Aorta (tissue), 5 donors: ENCODE measurements around the gene MGMT. TPM values are rescaled to one million over a fixed set of nuclear protein-coding genes. Genes with fewer than 3 reads are reported as not detected.
A peak's percentile ranks its signal among the peaks of the same experiment; 100 is the strongest.

Experiments
- ATAC-seq: fragments of 200-7000 bp; cut with Tn5 transposase; one replicate; pipeline ENCODE4 v1.9.1; 2022; ENCODE audit warnings: moderate library complexity; ENCODE audit not compliant: low FRiP score
- DNase-seq, 2 donors: peaks; one replicate each; pipeline ENCODE4 v3.0.0-alpha.2; 2020
- H3K27ac ChIP-seq, 2 donors: one replicate each; pipeline ENCODE4 v1.5.1; 2013; ENCODE audit warnings: low read length in 2 of 2, mild to moderate bottlenecking in 2 of 2, moderate library complexity in 2 of 2, control low read depth in 1 of 2, inconsistent platforms in 1 of 2, low read depth in 1 of 2
- H3K27me3 ChIP-seq, 2 donors: one replicate each; pipeline ENCODE4 v1.6.1; 2013; ENCODE audit warnings: control low read depth in 1 of 2, low read length in 1 of 2, mild to moderate bottlenecking in 1 of 2, moderate library complexity in 1 of 2; ENCODE audit not compliant: insufficient read depth in 2 of 2, control insufficient read depth in 1 of 2
- H3K36me3 ChIP-seq, 2 donors: one replicate each; pipeline ENCODE4 v1.6.1; 2013; ENCODE audit warnings: control low read depth in 1 of 2, low read length in 1 of 2, mild to moderate bottlenecking in 1 of 2; ENCODE audit not compliant: insufficient read depth in 2 of 2, control insufficient read depth in 1 of 2
- H3K4me1 ChIP-seq, 2 donors: one replicate each; pipeline ENCODE4 v1.6.1; 2013; ENCODE audit warnings: low read length in 2 of 2, control low read depth in 1 of 2, mild to moderate bottlenecking in 1 of 2, moderate library complexity in 1 of 2; ENCODE audit not compliant: insufficient read depth in 2 of 2, control insufficient read depth in 1 of 2
- H3K4me3 ChIP-seq, 2 donors: one replicate each; pipeline ENCODE4 v1.5.1; 2013; ENCODE audit warnings: low read length in 2 of 2, control low read depth in 1 of 2, mild to moderate bottlenecking in 1 of 2
- H3K9me3 ChIP-seq: one replicate; pipeline ENCODE4 v1.6.1; 2013; ENCODE audit warnings: mild to moderate bottlenecking, low read length; ENCODE audit not compliant: control insufficient read depth
- whole genome bisulfite sequencing, 2 donors: extraction: QIAGEN DNeasy Blood & Tissue Kit; methylation state at CpG; one replicate each; pipeline ENCODE4 v1.1.7; 2013; 5-methylcytosine and 5-hydroxymethylcytosine counted together
- intact Hi-C, 2 donors: fragments of 100-400 bp; cut with DNase I; formaldehyde crosslinking; loops; one replicate each; pipeline versions ENCODE4 v1.14.2 to v1.15.0; 2022
- polyA plus RNA-seq, 2 donors: library from polyadenylated mRNA; stranded (reverse); fragments of 200-250 nt; gene quantifications; one replicate each; pipeline ENCODE4 v1.2.3, GENCODE V29; 2013
- total RNA-seq, 2 donors: library from RNA; stranded (reverse); fragmentation: NEBNext Ultra II Directional; extraction: Animal tissue kit (Norgen Biotek cat#: 25700); gene quantifications; one replicate each; pipeline ENCODE4 v1.2.1, GENCODE V29; 2021
- donor health status: healthy with polysubstance abuse.
- donor health status: Bipolar disorder and iron deficiency.
- donor health status: DM: no; HTN: no; CAD: no.
- donor health status: DM: no; HTN: no; CAD: no.
- donor health status: DM: yes; HTN: yes; CAD: no.

The MGMT gene
- total and polyA plus RNA-seq, 4 donors: 8.8 to 30.0 (median 14.1) TPM

- intact Hi-C loops: no loop called here
- DNase-seq (no peak), ATAC-seq (no peak)
- H3K27me3 ChIP-seq: no peaks in the 10 kb centered on the region
- no peak overlapping the region for H3K27ac ChIP-seq
- no peaks in the 10 kb centered on the region for H3K36me3 ChIP-seq
- H3K4me1 ChIP-seq: no peaks in the 10 kb centered on the region
- no peak overlapping the region for H3K4me3 ChIP-seq
- H3K9me3 ChIP-seq: peaks cover 1% of the 10 kb centered on the region
- 91 to 93% methylated on average over 12 of the region's 12 CpGs for WGBS, 2 donors
Observed at GRCh38 chr10:129716211-129716681, 249.2 kb downstream of the MGMT start.

- Histone ChIP-seq H3K9me3 (peaks cover 1% of the 10 kb centered on the region), H3K27ac (no peak overlapping the region), H3K4me3 (no peak overlapping the region), H3K27me3 (no peaks in the 10 kb centered on the region), H3K36me3 (no peaks in the 10 kb centered on the region), H3K4me1 (no peaks in the 10 kb centered on the region)
- DNase-seq: no peak
- 97 to 99% methylated on average over 9 of the region's 9 CpGs for WGBS, 2 donors
- intact Hi-C loops: no loop called here
- no peak for ATAC-seq
Observed at GRCh38 chr10:129716881-129717280, 249.8 kb downstream of the MGMT start.

GRCh38 chr10:129717816-129718547, 250.9 kb downstream of the MGMT start:
- no peak for DNase-seq
- no peak for ATAC-seq
- Histone ChIP-seq H3K27me3 (no peaks in the 10 kb centered on the region), H3K9me3 (peaks cover 1% of the 10 kb centered on the region), H3K36me3 (no peaks in the 10 kb centered on the region), H3K4me1 (no peaks in the 10 kb centered on the region), H3K4me3 (no peak overlapping the region), H3K27ac (no peak overlapping the region)
- intact Hi-C loops: no loop called here
- 94% methylated on average over 14 of the region's 14 CpGs for WGBS, 2 donors

- no peak for ATAC-seq
- intact Hi-C loops: no loop called here
- H3K27me3 ChIP-seq: no peaks in the 10 kb centered on the region
- no peaks in the 10 kb centered on the region for H3K36me3 ChIP-seq
- no peak for DNase-seq
- no peak overlapping the region for H3K4me3 ChIP-seq
- H3K9me3 ChIP-seq: peaks cover 1% of the 10 kb centered on the region
- 97 to 98% methylated on average over 25 of the region's 25 CpGs for WGBS, 2 donors
- H3K27ac ChIP-seq: no peak overlapping the region
- H3K4me1 ChIP-seq: no peaks in the 10 kb centered on the region
Observed at GRCh38 chr10:129718548-129719414, 251.7 kb downstream of the MGMT start.

GRCh38 chr10:129719415-129719739, 252.3 kb downstream of the MGMT start:
- 97 to 98% methylated on average over 9 of the region's 9 CpGs for WGBS, 2 donors
- no peak overlapping the region for H3K27ac ChIP-seq
- H3K27me3 ChIP-seq: no peaks in the 10 kb centered on the region
- H3K9me3 ChIP-seq: peaks cover 1% of the 10 kb centered on the region
- DNase-seq: no peak
- ATAC-seq: no peak
- no peaks in the 10 kb centered on the region for H3K36me3 ChIP-seq
- no peak overlapping the region for H3K4me3 ChIP-seq
- H3K4me1 ChIP-seq: no peaks in the 10 kb centered on the region
- intact Hi-C loops: no loop called here

GRCh38 chr10:129719889-129720590, 253.0 kb downstream of the MGMT start:
- H3K9me3 ChIP-seq: peaks cover 1% of the 10 kb centered on the region
- no peak overlapping the region for H3K4me3 ChIP-seq
- H3K27ac ChIP-seq: no peak overlapping the region
- WGBS, 2 donors: 91 to 93% methylated on average over 12 of the region's 12 CpGs
- no peaks in the 10 kb centered on the region for H3K4me1 ChIP-seq
- intact Hi-C loops: no loop called here
- DNase-seq: no peak
- ATAC-seq: no peak
- H3K36me3 ChIP-seq: no peaks in the 10 kb centered on the region
- H3K27me3 ChIP-seq: no peaks in the 10 kb centered on the region

- H3K36me3 ChIP-seq: no peaks in the 10 kb centered on the region
Observed at GRCh38 chr10:129725011-129725410, 258.0 kb downstream of the MGMT start.

GRCh38 chr10:129725482-129725881, 258.4 kb downstream of the MGMT start:
- Histone ChIP-seq H3K36me3 (no peaks in the 10 kb centered on the region), H3K9me3 (peaks cover 3% of the 10 kb centered on the region), H3K4me1 (no peaks in the 10 kb centered on the region), H3K27me3 (no peaks in the 10 kb centered on the region), H3K27ac (no peak overlapping the region), H3K4me3 (no peak overlapping the region)
- intact Hi-C loops: no loop called here
- ATAC-seq (no peak), DNase-seq (no peak)
- 95 to 96% methylated on average over 9 of the region's 9 CpGs for WGBS, 2 donors

More at GRCh38 chr10:129725011-129725410, 258.0 kb downstream of the MGMT start:
- Histone ChIP-seq H3K27ac (no peak overlapping the region), H3K4me1 (no peaks in the 10 kb centered on the region), H3K4me3 (no peak overlapping the region), H3K27me3 (no peaks in the 10 kb centered on the region), H3K9me3 (peaks cover 4% of the 10 kb centered on the region)
- peak; percentile 59 for ATAC-seq
- intact Hi-C loops: no loop called here
- DNase-seq: no peak
- WGBS, 2 donors: 95 to 96% methylated on average over 10 of the region's 10 CpGs
